Uterus (tissue), 2 donors: Measurements from ENCODE around the gene ADORA2B.

Experiments used
- POLR2A ChIP-seq, 2 donors: fragments of 450-650 bp; IDR thresholded peaks; one replicate each; pipeline ENCODE4 v1.6.1; 2016; ENCODE audit warnings: antibody characterized with exemption in 2 of 2, mild to moderate bottlenecking in 1 of 2, moderate library complexity in 1 of 2
- TF ChIP-seq, protein P1 (sequence below), 4 experiments: fragments of 200-600 bp in 2 of 4; fragments of 450-650 bp in 2 of 4; sonication (generic) in 2 of 4; IDR thresholded peaks; one replicate each; pipeline ENCODE4 v1.5.1; 2016 to 2019; ENCODE audit warnings: antibody characterized with exemption in 4 of 4, mild to moderate bottlenecking in 2 of 4, moderate library complexity in 1 of 4

- TF ChIP-seq, protein P1, sequence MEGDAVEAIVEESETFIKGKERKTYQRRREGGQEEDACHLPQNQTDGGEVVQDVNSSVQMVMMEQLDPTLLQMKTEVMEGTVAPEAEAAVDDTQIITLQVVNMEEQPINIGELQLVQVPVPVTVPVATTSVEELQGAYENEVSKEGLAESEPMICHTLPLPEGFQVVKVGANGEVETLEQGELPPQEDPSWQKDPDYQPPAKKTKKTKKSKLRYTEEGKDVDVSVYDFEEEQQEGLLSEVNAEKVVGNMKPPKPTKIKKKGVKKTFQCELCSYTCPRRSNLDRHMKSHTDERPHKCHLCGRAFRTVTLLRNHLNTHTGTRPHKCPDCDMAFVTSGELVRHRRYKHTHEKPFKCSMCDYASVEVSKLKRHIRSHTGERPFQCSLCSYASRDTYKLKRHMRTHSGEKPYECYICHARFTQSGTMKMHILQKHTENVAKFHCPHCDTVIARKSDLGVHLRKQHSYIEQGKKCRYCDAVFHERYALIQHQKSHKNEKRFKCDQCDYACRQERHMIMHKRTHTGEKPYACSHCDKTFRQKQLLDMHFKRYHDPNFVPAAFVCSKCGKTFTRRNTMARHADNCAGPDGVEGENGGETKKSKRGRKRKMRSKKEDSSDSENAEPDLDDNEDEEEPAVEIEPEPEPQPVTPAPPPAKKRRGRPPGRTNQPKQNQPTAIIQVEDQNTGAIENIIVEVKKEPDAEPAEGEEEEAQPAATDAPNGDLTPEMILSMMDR (IDR thresholded peaks at IDR 0.05): no peak
- no peak for TF ChIP-seq POLR2A (IDR thresholded peaks at IDR 0.05)
Observed at GRCh38 chr17:15930426-15930825, 14.5 kb upstream of the ADORA2B start.
